ENCODE data around the gene CD1C. TPM values are rescaled to one million over a fixed set of nuclear protein-coding genes. Genes with fewer than 3 reads are reported as not detected.
"Not testable (repeated sequence)": the region's sequence is repeated elsewhere in the genome, so short reads cannot be mapped to it uniquely, and the experiment has no call there.

The CD1C gene
- polyA plus RNA-seq, 2 of the 4 experiments (the other 2 are of a cell fraction): not detected

DNA sequence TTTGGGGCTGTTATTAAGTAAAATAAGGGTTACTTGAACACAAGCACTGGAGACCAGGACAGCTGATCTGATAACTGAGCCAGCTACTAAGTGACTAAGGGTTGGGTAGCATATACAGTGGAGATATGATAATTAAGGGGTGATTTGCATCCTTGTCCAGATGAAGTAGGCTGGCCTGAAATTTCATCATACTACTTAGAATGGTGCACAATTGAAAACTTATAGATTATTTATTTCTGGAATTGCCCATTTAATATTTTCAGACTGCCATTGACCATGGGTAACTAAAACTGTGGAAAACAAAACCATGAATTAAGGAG, 45.5 kb downstream of the CD1C start (continued):
- TF ChIP-seq, protein P1, sequence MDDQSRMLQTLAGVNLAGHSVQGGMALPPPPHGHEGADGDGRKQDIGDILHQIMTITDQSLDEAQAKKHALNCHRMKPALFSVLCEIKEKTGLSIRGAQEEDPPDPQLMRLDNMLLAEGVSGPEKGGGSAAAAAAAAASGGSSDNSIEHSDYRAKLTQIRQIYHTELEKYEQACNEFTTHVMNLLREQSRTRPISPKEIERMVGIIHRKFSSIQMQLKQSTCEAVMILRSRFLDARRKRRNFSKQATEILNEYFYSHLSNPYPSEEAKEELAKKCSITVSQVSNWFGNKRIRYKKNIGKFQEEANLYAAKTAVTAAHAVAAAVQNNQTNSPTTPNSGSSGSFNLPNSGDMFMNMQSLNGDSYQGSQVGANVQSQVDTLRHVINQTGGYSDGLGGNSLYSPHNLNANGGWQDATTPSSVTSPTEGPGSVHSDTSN (IDR thresholded peaks at IDR 0.05): no peak

DNA sequence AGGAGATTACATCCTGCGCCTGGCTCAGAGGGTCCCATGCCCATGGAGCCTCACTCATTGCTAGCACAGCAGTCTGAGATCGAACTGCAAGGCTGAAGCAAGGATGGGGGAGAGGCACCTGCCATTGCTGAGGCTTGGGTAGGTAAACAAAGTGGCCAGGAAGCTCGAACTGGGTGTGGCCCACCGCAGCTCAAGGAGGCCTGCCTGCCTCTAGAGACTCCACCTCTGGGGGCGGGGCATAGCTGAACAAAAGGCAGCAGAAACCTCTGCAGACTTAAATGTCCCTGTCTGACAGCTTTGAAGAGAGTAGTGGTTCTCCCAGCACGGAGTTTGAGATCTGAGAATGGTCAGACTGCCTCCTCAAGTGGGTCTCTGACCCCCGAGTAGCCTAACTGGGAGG, 46.7 kb downstream of the CD1C start:
- DNase-seq (ENCODE audit: low read depth in 1 of 2, low spot score in 1 of 2); H3K4me3 ChIP-seq; H3K4me1 ChIP-seq; H3K27ac ChIP-seq; ATAC-seq; H3K9me3 ChIP-seq; H3K4me2 ChIP-seq; POLR2A ChIA-PET; FAIRE-seq: not testable (repeated sequence)
- whole genome bisulfite sequencing (ENCODE audit: missing lambda C conversion rate): 0% methylated on average over 6 of the region's 7 CpGs
- CTCF ChIA-PET: interaction anchor here (0.7 kb wide), 1 partner anchor 65 kb away, joined by 3 read pairs; no protein-coding TSS in a partner anchor

Other genes with a start within 250 kb of the CD1C start
- not detected in 2 replicates for gene CD1D, start 109.0 kb upstream of the CD1C start, polyA plus RNA-seq (2011; rRNA removed)
- gene CD1D, start 109.0 kb upstream of the CD1C start, polyA plus RNA-seq (2017; fragmentation: RNase III; extraction: RNeasy Plus Mini Kit Qiagen cat#74134 plus additional on column Dnase treatment): 0.04 to 0.08 TPM in 2 of 3 replicates, not detected in the other
- not detected in 2 replicates for gene CD1A, start 35.5 kb upstream of the CD1C start, polyA plus RNA-seq (2011; rRNA removed)
- not detected in 3 replicates for gene CD1A, start 35.5 kb upstream of the CD1C start, polyA plus RNA-seq (2017; fragmentation: RNase III; extraction: RNeasy Plus Mini Kit Qiagen cat#74134 plus additional on column Dnase treatment)
- gene CD1B, start 41.6 kb downstream of the CD1C start, polyA plus RNA-seq (2011; rRNA removed): not detected in 2 replicates
- not detected in 3 replicates for gene CD1B, start 41.6 kb downstream of the CD1C start, polyA plus RNA-seq (2017; fragmentation: RNase III; extraction: RNeasy Plus Mini Kit Qiagen cat#74134 plus additional on column Dnase treatment)
- not detected in 2 replicates for gene CD1E, start 64.0 kb downstream of the CD1C start, polyA plus RNA-seq (2011; rRNA removed)
- gene CD1E, start 64.0 kb downstream of the CD1C start, polyA plus RNA-seq (2017; fragmentation: RNase III; extraction: RNeasy Plus Mini Kit Qiagen cat#74134 plus additional on column Dnase treatment): not detected in 3 replicates
- gene OR10T2, start 109.5 kb downstream of the CD1C start, polyA plus RNA-seq (2011; rRNA removed): not detected in 2 replicates
- gene OR10T2, start 109.5 kb downstream of the CD1C start, polyA plus RNA-seq (2017; fragmentation: RNase III; extraction: RNeasy Plus Mini Kit Qiagen cat#74134 plus additional on column Dnase treatment): not detected in 3 replicates
- gene OR10K2, start 136.3 kb downstream of the CD1C start, polyA plus RNA-seq (2011; rRNA removed): not detected in 2 replicates
- not detected in 3 replicates for gene OR10K2, start 136.3 kb downstream of the CD1C start, polyA plus RNA-seq (2017; fragmentation: RNase III; extraction: RNeasy Plus Mini Kit Qiagen cat#74134 plus additional on column Dnase treatment)
- gene OR10K1, start 171.9 kb downstream of the CD1C start, polyA plus RNA-seq (2011; rRNA removed): not detected in 2 replicates
- not detected in 3 replicates for gene OR10K1, start 171.9 kb downstream of the CD1C start, polyA plus RNA-seq (2017; fragmentation: RNase III; extraction: RNeasy Plus Mini Kit Qiagen cat#74134 plus additional on column Dnase treatment)
- gene OR10R2, start 182.3 kb downstream of the CD1C start, polyA plus RNA-seq (2011; rRNA removed): not detected in 2 replicates
- not detected in 3 replicates for gene OR10R2, start 182.3 kb downstream of the CD1C start, polyA plus RNA-seq (2017; fragmentation: RNase III; extraction: RNeasy Plus Mini Kit Qiagen cat#74134 plus additional on column Dnase treatment)

Data from A549 (cell line).